NCI-H1694 treated with DMSO at 0.1 percent for 48 hours (cell line): Measurements from ENCODE around the gene KIF1B.
A peak's percentile ranks its signal among the peaks of the same experiment; 100 is the strongest.
"Not testable (repeated sequence)": the region's sequence is repeated elsewhere in the genome, so short reads cannot be mapped to it uniquely, and the experiment has no call there.

Experiments used
- DNase-seq: peaks from one replicate; lab custom pipeline; 2025; lab: John Stamatoyannopoulos, UW

Gene KIF1B

DNA sequence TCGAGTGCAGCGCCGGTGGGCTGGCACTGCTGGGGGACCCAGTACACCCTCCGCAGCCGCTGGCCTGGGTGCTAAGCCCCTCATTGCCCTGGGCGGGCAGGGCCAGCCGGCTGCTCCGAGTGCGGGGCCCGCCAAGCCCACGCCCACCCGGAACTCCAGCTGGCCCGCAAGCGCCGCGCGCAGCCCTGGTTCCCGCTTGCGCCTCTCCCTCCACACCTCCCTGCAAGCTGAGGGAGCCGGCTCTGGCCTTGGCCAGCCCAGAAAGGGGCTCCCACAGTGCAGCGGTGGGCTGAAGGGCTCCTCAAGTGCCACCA lies 216.1 kb downstream of the KIF1B start:
- not testable (repeated sequence) for DNase-seq

DNA sequence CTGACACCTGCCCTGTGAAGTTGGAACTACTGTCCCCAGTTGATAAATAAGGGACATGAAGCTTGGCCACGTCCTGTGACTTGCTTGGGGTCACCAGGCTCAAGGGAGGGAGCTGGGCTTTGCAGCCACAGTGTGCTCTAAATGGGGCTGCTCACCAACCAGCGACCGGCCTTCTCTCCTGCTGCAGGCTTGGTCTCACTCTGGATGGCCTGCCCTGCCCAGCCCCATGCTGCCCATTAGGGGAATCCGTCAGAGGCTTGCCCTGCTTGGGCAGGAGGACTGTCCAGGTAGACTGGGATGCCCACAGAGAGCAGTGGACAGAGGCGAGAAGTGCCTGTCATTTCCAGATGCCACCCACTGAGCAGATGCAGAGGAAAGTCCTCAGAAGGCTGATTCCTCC lies 218.6 kb downstream of the KIF1B start:
- no peak for DNase-seq

DNA sequence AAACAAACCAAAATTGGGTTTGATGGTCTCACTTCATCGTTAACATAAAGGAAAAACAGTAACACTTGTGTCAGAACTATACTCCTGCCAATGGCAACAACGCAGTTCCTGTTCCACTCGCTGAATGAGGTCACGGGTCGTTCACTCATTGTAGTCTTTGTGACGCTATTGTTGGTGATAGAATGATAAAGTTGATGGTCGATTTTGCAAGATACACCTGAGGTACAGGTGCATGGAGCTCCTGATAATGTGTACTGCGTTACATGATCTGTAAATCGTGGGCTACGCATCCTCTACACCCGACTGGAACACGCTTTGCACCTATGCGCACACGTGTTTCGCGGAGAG lies 219.5 kb downstream of the KIF1B start:
- DNase-seq: no peak

DNA sequence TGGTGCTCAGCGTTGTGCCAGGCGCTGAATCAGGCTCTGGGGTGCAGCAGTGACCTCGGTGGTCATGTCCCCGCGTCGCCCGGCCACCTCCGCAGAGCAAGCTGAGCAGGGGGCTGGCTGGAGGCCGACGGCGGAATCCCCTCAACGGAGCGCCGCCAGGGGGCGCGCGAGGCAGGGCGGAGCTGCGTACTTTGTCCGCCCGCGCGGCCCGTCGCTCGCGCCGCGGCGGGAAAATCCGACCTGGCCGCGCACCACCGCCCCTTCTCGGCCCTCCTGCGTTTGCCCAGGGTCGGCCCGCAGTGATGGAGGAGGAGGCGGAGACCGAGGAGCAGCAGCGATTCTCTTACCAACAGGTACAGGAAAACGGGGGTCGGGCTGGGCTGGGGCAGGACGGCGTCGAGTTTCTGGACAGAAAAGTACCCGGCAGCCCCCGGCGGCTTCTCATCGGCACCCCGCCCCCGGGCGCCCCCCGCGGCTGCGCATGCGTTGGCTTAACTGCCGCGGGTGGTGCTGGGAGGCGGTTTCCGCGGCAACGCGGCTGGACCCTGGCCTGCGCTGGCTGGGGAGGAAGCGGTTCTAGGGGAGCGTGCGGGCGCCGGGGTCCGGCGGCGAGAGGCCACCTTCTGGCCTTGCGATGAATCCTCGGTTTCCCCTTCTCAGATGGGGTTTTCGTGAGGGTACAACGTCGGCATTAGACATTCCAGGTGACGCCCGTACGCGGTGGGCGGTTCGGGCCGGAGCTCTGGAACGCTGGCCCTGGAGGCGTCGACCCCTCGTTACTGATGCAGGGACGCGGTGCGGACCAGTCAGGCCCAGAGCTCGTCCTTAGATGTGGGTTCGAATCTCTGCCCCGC lies 220.1 kb downstream of the KIF1B start, which contains the start of gene CENPS:
Gene CENPS (plus strand): TSS at position 218 of the 854 bp plus-strand sequence. CDS start 85 bp downstream, at position 303.
- DNase-seq: peak; percentile 61
